Activated naive CD4-positive, alpha-beta T cell treated with anti-CD3 and anti-CD28 coated beads, Interleukin-2, amount 10 ng/mL, durations not matched to agents 7 days and 5 days (primary cell): ENCODE results near the gene DLG2.

Source experiments
- CTCF ChIA-PET: fragments of 350-600 bp; sonication (Branson Sonifier 250); formaldehyde crosslinking; loops from one replicate; lab custom pipeline; 2021; ENCODE audit warnings: antibody characterized with exemption; lab: Charles Lee
- DNase-seq: peaks from one replicate; pipeline ENCODE4 v3.0.0-alpha.2; 2020
- H3K27ac Mint-ChIP-seq: one replicate; pipeline ENCODE4 v1.8.0; 2021; ENCODE audit warnings: mild to moderate bottlenecking, moderate library complexity, mixed read lengths
- H3K27me3 Mint-ChIP-seq: one replicate; pipeline ENCODE4 v1.8.0; 2021; ENCODE audit warnings: mild to moderate bottlenecking, mixed read lengths
- H3K36me3 Mint-ChIP-seq: one replicate; pipeline ENCODE4 v1.8.0; 2021; ENCODE audit warnings: mixed read lengths
- H3K4me1 Mint-ChIP-seq: one replicate; pipeline ENCODE4 v1.8.0; 2021; ENCODE audit warnings: mixed read lengths
- H3K4me3 Mint-ChIP-seq: one replicate; pipeline ENCODE4 v1.8.0; 2021; ENCODE audit warnings: mild to moderate bottlenecking, moderate library complexity, mixed read lengths
- H3K9me3 Mint-ChIP-seq: one replicate; pipeline ENCODE4 v1.8.0; 2021; ENCODE audit warnings: mixed read lengths

Gene DLG2

DNA sequence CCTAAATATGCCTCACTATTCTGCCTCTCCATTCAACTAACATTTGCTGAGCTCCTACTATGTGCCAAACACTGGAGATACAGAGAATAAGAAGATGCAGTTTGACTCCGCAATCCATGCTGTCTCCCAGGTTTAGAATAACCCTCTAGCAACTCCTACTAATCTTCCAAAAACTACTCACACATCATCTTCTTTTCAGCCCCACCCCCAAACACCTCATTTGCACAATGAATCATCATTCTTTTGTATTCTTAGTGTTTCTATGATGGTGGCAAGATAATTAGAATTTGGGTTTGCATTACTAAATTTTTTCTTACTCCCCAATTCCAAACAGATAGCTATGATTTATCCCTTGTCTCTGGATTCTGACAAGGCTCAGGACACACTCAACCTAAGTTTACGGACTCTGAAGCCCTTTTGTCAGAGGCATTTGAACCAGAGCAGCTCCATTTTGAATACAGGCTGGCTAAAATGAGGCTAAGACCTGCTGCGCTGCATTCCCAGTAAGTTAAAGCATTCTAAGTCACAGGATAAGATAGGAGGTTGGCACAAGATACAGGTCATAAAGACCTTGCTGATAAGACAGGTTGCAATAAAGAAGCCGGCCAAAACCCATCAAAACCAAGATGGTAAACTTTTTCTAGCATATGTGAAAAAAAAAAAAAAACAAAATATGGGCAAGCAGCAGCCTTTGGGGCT, 1038.9 kb downstream of the DLG2 start:
- CTCF ChIA-PET, result no interaction called here
- Mint-ChIP-seq H3K4me1 (no peaks in the 10 kb centered on the region), H3K9me3 (peaks cover 5% of the 10 kb centered on the region), H3K4me3 (no peak overlapping the region), H3K27ac (no peak overlapping the region), H3K27me3 (no peaks in the 10 kb centered on the region), H3K36me3 (no peaks in the 10 kb centered on the region)
- DNase-seq, result no peak

GRCh38 chr11:84583106-84583505, 1044.0 kb downstream of the DLG2 start:
- no peak for DNase-seq
- H3K4me3 Mint-ChIP-seq, result no peak overlapping the region
- H3K27me3 Mint-ChIP-seq, result no peaks in the 10 kb centered on the region
- H3K9me3 Mint-ChIP-seq, result no peaks in the 10 kb centered on the region
- CTCF ChIA-PET, result no interaction called here
- no peak overlapping the region for H3K27ac Mint-ChIP-seq
- H3K4me1 Mint-ChIP-seq, result no peaks in the 10 kb centered on the region
- H3K36me3 Mint-ChIP-seq, result no peaks in the 10 kb centered on the region

DNA sequence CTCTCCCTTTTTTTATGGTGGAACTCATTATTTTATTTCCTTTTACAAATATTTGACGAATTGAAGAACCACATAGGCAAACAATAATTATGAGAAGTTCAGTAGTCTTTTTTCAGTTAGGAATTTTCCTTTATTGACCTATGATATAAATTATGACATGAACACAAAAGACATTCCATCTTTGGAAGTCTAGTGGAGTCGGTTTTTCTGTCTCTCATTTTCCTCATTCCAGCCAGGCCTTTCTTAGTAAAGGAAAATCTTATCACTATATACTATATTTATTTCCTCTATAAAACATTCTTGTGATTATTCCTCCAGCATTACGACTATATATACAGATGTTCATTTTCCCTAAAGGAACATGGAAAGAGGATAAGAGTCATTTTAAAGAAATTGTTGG, 1046.1 kb downstream of the DLG2 start:
- Mint-ChIP-seq H3K36me3 (no peaks in the 10 kb centered on the region), H3K27me3 (no peaks in the 10 kb centered on the region), H3K4me3 (no peak overlapping the region), H3K9me3 (no peaks in the 10 kb centered on the region), H3K4me1 (no peaks in the 10 kb centered on the region), H3K27ac (no peak overlapping the region)
- CTCF ChIA-PET, result no interaction called here
- no peak for DNase-seq

- Mint-ChIP-seq H3K9me3 (no peaks in the 10 kb centered on the region), H3K27me3 (no peaks in the 10 kb centered on the region), H3K4me1 (no peaks in the 10 kb centered on the region), H3K4me3 (no peak overlapping the region), H3K27ac (no peak overlapping the region), H3K36me3 (no peaks in the 10 kb centered on the region)
- CTCF ChIA-PET, result no interaction called here
- no peak for DNase-seq
Observed at GRCh38 chr11:84580428-84580827, 1046.7 kb downstream of the DLG2 start.

DNA sequence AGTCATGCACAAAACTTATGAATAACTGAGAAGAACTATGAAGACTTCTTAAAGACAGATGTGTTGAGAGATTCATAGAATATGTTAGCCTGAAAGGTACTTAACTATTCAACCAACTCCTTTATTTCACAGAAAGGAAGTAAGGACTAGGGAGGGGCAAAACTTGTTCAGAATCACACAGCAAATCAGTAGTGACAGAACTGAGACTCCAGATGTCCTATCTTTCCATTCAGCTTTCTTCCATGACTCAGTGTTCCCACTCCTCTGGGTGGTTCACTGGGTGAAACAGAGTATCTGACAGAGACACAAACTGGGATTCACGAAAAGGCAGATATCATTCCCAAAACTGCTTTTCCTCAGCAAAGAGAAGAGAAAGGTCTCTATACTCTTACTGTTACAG, 1053.3 kb downstream of the DLG2 start:
- H3K27me3 Mint-ChIP-seq, result peaks cover 3% of the 10 kb centered on the region
- H3K4me1 Mint-ChIP-seq, result no peaks in the 10 kb centered on the region
- DNase-seq, result no peak
- no peaks in the 10 kb centered on the region for H3K9me3 Mint-ChIP-seq
- CTCF ChIA-PET, result no interaction called here
- no peak overlapping the region for H3K27ac Mint-ChIP-seq
- H3K4me3 Mint-ChIP-seq, result no peak overlapping the region
- no peaks in the 10 kb centered on the region for H3K36me3 Mint-ChIP-seq

DNA sequence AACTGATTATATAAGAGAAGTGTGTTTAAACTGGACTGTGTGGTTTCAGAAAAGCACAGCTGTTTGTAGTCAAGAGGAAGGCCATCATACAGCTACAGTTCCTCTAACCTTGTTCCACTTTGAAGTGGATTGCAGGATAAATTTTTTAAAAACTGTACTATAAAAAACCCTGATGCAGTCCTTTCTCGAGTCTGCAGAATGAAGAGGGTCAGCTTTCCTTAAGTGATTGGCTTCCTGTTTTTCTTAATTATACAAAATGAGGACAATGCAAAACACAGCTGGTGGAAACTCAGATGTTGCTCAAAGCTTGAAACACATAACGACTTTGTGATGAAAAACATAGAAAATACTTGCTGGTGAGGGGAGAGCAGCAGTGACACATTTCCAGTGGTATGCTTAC, 1060.5 kb downstream of the DLG2 start:
- Mint-ChIP-seq H3K4me3 (no peak overlapping the region), H3K36me3 (no peaks in the 10 kb centered on the region), H3K27ac (no peak overlapping the region), H3K4me1 (no peaks in the 10 kb centered on the region), H3K27me3 (peaks cover 3% of the 10 kb centered on the region), H3K9me3 (no peaks in the 10 kb centered on the region)
- no peak for DNase-seq
- CTCF ChIA-PET, result interaction anchor here (1.5 to 1.6 kb wide), 2 partner anchors 11 to 17 kb away, joined by 3 to 4 read pairs; no protein-coding TSS in a partner anchor

DNA sequence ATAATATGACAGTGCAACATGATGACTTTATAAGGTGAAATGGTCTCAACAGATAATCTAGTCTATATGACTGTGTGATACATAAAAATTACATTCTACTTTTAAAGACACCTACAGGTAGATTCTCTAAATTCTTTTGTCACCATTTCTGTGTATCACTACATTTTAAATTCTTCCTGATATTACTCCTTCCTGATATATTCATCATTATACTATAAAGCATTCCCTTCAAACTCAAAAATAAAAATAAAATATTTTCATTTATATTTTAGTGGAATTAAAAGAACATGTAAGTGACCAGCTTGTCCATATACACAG, 1062.3 kb downstream of the DLG2 start:
- H3K27ac Mint-ChIP-seq, result no peak overlapping the region
- H3K9me3 Mint-ChIP-seq, result no peaks in the 10 kb centered on the region
- H3K4me1 Mint-ChIP-seq, result no peaks in the 10 kb centered on the region
- no peak overlapping the region for H3K4me3 Mint-ChIP-seq
- no peaks in the 10 kb centered on the region for H3K36me3 Mint-ChIP-seq
- DNase-seq, result no peak
- CTCF ChIA-PET, result interaction anchor here (0.5 to 2.4 kb wide), 3 partner anchors 11 to 728 kb away, joined by 3 to 17 read pairs (median 4); no protein-coding TSS in a partner anchor
- no peaks in the 10 kb centered on the region for H3K27me3 Mint-ChIP-seq

GRCh38 chr11:84564180-84564866, 1062.8 kb downstream of the DLG2 start:
- H3K4me1 Mint-ChIP-seq, result no peaks in the 10 kb centered on the region
- no peaks in the 10 kb centered on the region for H3K27me3 Mint-ChIP-seq
- CTCF ChIA-PET, result interaction anchor here (0.5 to 2.4 kb wide), 4 partner anchors 10 to 728 kb away, joined by 3 to 17 read pairs (median 4); no protein-coding TSS in a partner anchor
- no peaks in the 10 kb centered on the region for H3K9me3 Mint-ChIP-seq
- peak; percentile 29 for DNase-seq
- no peak overlapping the region for H3K27ac Mint-ChIP-seq
- no peak overlapping the region for H3K4me3 Mint-ChIP-seq
- no peaks in the 10 kb centered on the region for H3K36me3 Mint-ChIP-seq

DNA sequence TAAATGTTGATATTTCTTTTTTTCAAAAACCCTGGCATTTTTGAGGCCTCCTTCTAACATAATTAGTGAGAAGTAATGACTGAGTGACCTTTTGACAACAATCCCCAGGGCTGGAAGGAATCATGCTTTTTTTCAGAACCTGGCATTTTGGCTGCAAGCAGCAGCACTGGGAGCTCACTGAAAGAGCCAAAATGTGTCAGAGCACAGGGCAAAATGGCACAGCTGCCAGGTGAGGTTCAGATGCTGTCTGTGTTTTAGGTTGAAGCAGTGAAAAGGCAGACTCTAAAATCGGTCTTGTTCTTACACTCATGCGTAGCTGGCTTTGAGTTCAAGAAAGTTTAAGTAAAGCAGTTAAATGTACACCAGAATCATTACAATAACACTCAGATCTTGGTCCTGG, 1063.8 kb downstream of the DLG2 start:
- no peaks in the 10 kb centered on the region for H3K27me3 Mint-ChIP-seq
- no peaks in the 10 kb centered on the region for H3K9me3 Mint-ChIP-seq
- no peak for DNase-seq
- H3K4me1 Mint-ChIP-seq, result no peaks in the 10 kb centered on the region
- H3K4me3 Mint-ChIP-seq, result no peak overlapping the region
- no peaks in the 10 kb centered on the region for H3K36me3 Mint-ChIP-seq
- no peak overlapping the region for H3K27ac Mint-ChIP-seq
- CTCF ChIA-PET, result no interaction called here

DNA sequence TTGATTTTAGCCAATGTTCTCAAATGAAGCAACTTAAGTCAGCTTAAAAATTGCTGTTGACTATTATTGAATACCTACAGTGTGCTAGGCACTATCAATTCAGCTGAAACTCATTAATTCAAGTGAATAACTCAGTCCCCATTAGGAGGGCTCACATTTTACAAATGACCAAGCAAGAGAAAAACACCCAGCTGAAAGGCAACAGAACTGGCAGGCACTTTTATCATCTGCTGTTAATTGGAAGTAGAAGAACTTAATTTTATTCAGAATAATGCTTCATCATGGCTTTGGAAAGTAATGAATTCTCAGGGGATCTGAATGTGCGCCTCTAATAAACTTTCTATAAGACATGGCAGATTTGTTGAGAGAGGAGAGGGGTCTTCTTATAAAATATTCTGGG, 1066.9 kb downstream of the DLG2 start:
- H3K4me3 Mint-ChIP-seq, result no peak overlapping the region
- no peaks in the 10 kb centered on the region for H3K27me3 Mint-ChIP-seq
- no peaks in the 10 kb centered on the region for H3K36me3 Mint-ChIP-seq
- H3K9me3 Mint-ChIP-seq, result no peaks in the 10 kb centered on the region
- no peak overlapping the region for H3K27ac Mint-ChIP-seq
- CTCF ChIA-PET, result interaction anchor here (1.2 kb wide), 1 partner anchor 730 kb away, joined by 3 read pairs; no protein-coding TSS in a partner anchor
- no peaks in the 10 kb centered on the region for H3K4me1 Mint-ChIP-seq
- no peak for DNase-seq

GRCh38 chr11:84558085-84558905, 1068.8 kb downstream of the DLG2 start:
- Mint-ChIP-seq H3K27ac (no peak overlapping the region), H3K4me1 (no peaks in the 10 kb centered on the region), H3K9me3 (no peaks in the 10 kb centered on the region), H3K36me3 (no peaks in the 10 kb centered on the region), H3K4me3 (no peak overlapping the region), H3K27me3 (no peaks in the 10 kb centered on the region)
- CTCF ChIA-PET, result interaction anchor here (0.7 to 1.6 kb wide), 2 partner anchors 172 to 722 kb away, joined by 3 to 4 read pairs; no protein-coding TSS in a partner anchor
- DNase-seq, result peak; percentile 25

DNA sequence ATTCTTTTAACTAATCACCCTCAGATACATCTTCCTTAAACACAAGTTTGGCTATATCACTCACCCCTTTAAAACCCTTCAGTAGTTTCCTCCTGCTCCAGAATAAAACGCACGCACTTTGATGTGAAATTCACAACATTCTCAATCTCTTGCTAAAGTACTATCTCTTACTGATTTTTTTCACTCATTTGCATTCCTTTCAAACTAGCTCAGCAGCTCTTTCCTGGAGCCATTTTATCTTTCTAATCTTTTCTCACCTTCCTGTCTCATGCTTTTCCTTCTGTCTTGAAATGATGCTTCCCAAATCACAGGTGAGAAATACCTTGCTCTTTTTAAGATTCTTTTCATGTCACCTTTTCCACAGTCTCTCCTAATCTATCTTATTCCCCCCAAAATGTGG, 1074.4 kb downstream of the DLG2 start:
- no peak overlapping the region for H3K27ac Mint-ChIP-seq

DNA sequence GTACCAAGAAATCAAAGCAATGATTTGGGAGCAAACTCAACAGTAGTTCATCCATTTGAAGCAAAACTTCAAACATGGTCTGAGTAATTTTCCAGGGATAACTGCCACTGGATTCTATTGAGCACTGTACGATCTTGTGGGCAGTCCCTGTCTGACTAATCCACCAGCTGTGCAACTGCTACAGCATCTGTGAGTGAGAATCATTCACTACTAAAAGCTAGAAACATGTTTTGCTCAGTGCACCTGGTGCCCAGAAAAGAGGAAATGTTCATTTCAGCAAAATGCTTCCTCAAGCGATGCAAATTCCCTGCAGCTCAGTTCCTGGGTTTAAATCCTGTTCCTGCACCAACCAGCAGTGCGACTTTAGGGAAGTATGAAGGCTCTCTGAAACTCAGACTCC, 1077.9 kb downstream of the DLG2 start:
- Mint-ChIP-seq H3K27ac (no peak overlapping the region), H3K4me3 (no peak overlapping the region), H3K9me3 (peaks cover 5% of the 10 kb centered on the region), H3K36me3 (no peaks in the 10 kb centered on the region), H3K27me3 (no peaks in the 10 kb centered on the region), H3K4me1 (no peaks in the 10 kb centered on the region)
- CTCF ChIA-PET, result no interaction called here
- DNase-seq, result no peak

More for the DNA sequence above, 1074.4 kb downstream of the DLG2 start:
- Mint-ChIP-seq H3K9me3 (no peaks in the 10 kb centered on the region), H3K27me3 (no peaks in the 10 kb centered on the region), H3K4me3 (no peak overlapping the region), H3K4me1 (no peaks in the 10 kb centered on the region), H3K36me3 (no peaks in the 10 kb centered on the region)
- CTCF ChIA-PET, result no interaction called here
- DNase-seq, result no peak

GRCh38 chr11:84544566-84544965, 1082.6 kb downstream of the DLG2 start:
- Mint-ChIP-seq H3K27me3 (no peaks in the 10 kb centered on the region), H3K27ac (no peak overlapping the region), H3K36me3 (no peaks in the 10 kb centered on the region), H3K4me1 (no peaks in the 10 kb centered on the region), H3K4me3 (no peak overlapping the region), H3K9me3 (peaks cover 14% of the 10 kb centered on the region)
- CTCF ChIA-PET, result no interaction called here
- DNase-seq, result no peak
